Measurements from ENCODE around the gene SPATA9. TPM values are rescaled to one million over a fixed set of nuclear protein-coding genes. Genes with fewer than 3 reads are reported as not detected.

Gene SPATA9
- total RNA-seq, 1 experiment from 2014 or later = 0.55 TPM

DNA sequence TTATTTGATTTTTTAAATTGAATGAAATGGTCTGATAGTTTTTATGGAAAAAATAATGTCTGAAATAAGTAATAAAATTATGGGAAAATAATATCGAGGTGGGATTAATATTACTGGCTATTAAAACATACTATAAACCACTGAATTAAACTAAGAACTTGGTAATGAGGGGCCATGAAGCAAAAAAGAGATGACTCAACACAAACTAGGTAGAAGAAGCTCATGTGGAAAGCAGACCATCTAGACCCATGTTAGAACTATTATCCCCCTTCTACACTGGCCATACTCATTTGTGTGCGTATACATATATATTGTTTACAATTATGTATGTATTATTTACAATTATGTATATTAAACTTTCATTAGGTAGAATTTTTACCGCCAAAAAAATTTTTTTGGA, 71.4 kb downstream of the SPATA9 start:
- CTCF ChIA-PET = no interaction called here

DNA sequence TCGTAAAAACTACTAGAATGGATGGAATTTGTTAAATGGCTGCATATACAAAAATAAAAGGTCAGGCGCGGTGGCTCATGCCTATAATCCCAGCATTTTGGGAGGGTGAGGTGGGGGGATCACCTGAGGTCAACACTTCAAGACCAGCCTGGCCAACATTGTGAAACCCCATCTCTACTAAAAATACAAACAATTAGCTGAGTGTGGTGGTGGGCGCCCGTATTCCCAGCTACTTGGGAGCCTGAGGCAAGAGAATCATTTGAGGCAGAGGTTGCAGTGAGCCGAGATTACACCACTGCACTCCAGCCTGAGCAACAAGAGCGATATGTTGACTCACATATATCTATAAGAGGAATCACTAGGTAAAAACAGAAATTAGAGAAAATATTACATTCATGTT, 72.2 kb downstream of the SPATA9 start:
- Histone ChIP-seq H3K4me2 (no peak overlapping the region), H2AFZ (no peak overlapping the region), H3K27me3 (ENCODE audit: insufficient read depth, low read depth) (no peaks in the 10 kb centered on the region), H3F3A (ENCODE audit: insufficient read depth, low read depth) (no peaks in the 10 kb centered on the region), H3K27ac (no peak overlapping the region), H3K4me3 (no peak overlapping the region), H3K9me3 (ENCODE audit: insufficient read depth, low read depth) (peaks cover 10% of the 10 kb centered on the region; the same call in 1 of the 2 replicates), H3K79me2 (ENCODE audit: low read depth) (no peaks in the 10 kb centered on the region), H3K4me1 (replicated peaks; ENCODE audit: insufficient read depth) (no peaks in the 10 kb centered on the region), H4K20me1 (ENCODE audit: insufficient read depth) (no peaks in the 10 kb centered on the region), H3K9me2 (ENCODE audit: insufficient read depth) (0 out of 2 replicates have a peak, but pooled peaks cover 3% of the 10 kb centered on the region), H3K36me3 (ENCODE audit: low read depth) (no peaks in the 10 kb centered on the region)
- ChIA-PET POLR2A (ENCODE audit: unreplicated experiment) (no interaction called here), CTCF (no interaction called here)
- DNase-seq = no peak
- TF ChIP-seq, protein P1, sequence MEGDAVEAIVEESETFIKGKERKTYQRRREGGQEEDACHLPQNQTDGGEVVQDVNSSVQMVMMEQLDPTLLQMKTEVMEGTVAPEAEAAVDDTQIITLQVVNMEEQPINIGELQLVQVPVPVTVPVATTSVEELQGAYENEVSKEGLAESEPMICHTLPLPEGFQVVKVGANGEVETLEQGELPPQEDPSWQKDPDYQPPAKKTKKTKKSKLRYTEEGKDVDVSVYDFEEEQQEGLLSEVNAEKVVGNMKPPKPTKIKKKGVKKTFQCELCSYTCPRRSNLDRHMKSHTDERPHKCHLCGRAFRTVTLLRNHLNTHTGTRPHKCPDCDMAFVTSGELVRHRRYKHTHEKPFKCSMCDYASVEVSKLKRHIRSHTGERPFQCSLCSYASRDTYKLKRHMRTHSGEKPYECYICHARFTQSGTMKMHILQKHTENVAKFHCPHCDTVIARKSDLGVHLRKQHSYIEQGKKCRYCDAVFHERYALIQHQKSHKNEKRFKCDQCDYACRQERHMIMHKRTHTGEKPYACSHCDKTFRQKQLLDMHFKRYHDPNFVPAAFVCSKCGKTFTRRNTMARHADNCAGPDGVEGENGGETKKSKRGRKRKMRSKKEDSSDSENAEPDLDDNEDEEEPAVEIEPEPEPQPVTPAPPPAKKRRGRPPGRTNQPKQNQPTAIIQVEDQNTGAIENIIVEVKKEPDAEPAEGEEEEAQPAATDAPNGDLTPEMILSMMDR (conservative IDR thresholded peaks at IDR 0.05) = no peak
- TF ChIP-seq EZH2 (IDR thresholded peaks at IDR 0.05; ENCODE audit: low read depth) = no peak
- BruUV-seq (replicated peaks) = no TSS peak
- intact Hi-C loops (cut with micrococcal nuclease; ENCODE audit: unreplicated experiment) = loop anchor here (10.0 kb wide), 1 partner anchor 326 kb away; the partner anchor contains the start of gene MCTP1

More for the DNA sequence above, 71.4 kb downstream of the SPATA9 start:
- Histone ChIP-seq H3K4me2 (no peak overlapping the region), H3K9me2 (ENCODE audit: insufficient read depth) (0 out of 2 replicates have a peak, but pooled peaks cover 3% of the 10 kb centered on the region), H3K79me2 (ENCODE audit: low read depth) (no peaks in the 10 kb centered on the region), H3K27me3 (ENCODE audit: insufficient read depth, low read depth) (no peaks in the 10 kb centered on the region), H3F3A (ENCODE audit: insufficient read depth, low read depth) (no peaks in the 10 kb centered on the region), H2AFZ (no peak overlapping the region), H3K4me3 (no peak overlapping the region), H3K36me3 (ENCODE audit: low read depth) (no peaks in the 10 kb centered on the region), H3K9me3 (ENCODE audit: insufficient read depth, low read depth) (peaks cover 10% of the 10 kb centered on the region; the same call in 1 of the 2 replicates), H3K4me1 (replicated peaks; ENCODE audit: insufficient read depth) (no peaks in the 10 kb centered on the region), H4K20me1 (ENCODE audit: insufficient read depth) (no peaks in the 10 kb centered on the region), H3K27ac (no peak overlapping the region)
- BruUV-seq (replicated peaks) = no TSS peak
- intact Hi-C loops (cut with micrococcal nuclease; ENCODE audit: unreplicated experiment) = loop anchor here (10.0 kb wide), 1 partner anchor 327 kb away; the partner anchor contains the start of gene MCTP1
- no peak for TF ChIP-seq EZH2 (IDR thresholded peaks at IDR 0.05; ENCODE audit: low read depth)
- TF ChIP-seq, protein P1 (conservative IDR thresholded peaks at IDR 0.05) = no peak
- DNase-seq = no peak
- POLR2A ChIA-PET (ENCODE audit: unreplicated experiment) = no interaction called here

DNA sequence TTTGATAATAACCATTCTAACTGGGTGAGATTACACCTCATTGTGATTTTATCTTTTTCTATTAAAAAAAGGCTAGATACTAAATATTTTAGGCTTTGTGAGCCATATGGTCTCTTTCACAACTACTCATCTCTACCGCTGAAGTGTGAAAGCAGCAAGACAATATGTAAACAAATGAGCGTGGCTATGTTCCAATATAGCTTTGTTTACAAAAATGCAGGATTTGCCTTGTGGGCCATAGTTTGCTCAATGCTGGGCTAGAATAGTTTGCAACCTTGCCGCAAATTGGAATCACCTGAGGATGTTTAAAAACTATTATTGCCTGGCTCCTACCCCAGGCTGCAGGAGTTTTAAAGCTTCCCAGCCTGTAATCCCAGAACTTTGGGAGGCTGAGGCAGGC, 73.1 kb downstream of the SPATA9 start:
- Histone ChIP-seq H4K20me1 (ENCODE audit: insufficient read depth) (no peaks in the 10 kb centered on the region), H3K36me3 (ENCODE audit: low read depth) (no peaks in the 10 kb centered on the region), H2AFZ (no peak overlapping the region), H3K9me2 (ENCODE audit: insufficient read depth) (0 out of 2 replicates have a peak, but pooled peaks cover 3% of the 10 kb centered on the region), H3K4me3 (no peak overlapping the region), H3K4me2 (no peak overlapping the region), H3K27me3 (ENCODE audit: insufficient read depth, low read depth) (no peaks in the 10 kb centered on the region), H3K27ac (no peak overlapping the region), H3K9me3 (ENCODE audit: insufficient read depth, low read depth) (peaks cover 6% of the 10 kb centered on the region; the same call in 1 of the 2 replicates), H3K79me2 (ENCODE audit: low read depth) (no peaks in the 10 kb centered on the region), H3K4me1 (replicated peaks; ENCODE audit: insufficient read depth) (no peaks in the 10 kb centered on the region), H3F3A (ENCODE audit: insufficient read depth, low read depth) (no peaks in the 10 kb centered on the region)
- intact Hi-C loops (cut with micrococcal nuclease; ENCODE audit: unreplicated experiment) = loop anchor here (10.0 kb wide), 1 partner anchor 325 kb away; the partner anchor contains the start of gene MCTP1
- no TSS peak for BruUV-seq (replicated peaks)
- ChIA-PET CTCF (no interaction called here), POLR2A (ENCODE audit: unreplicated experiment) (no interaction called here)
- DNase-seq = no peak
- no peak for TF ChIP-seq EZH2 (IDR thresholded peaks at IDR 0.05; ENCODE audit: low read depth)
- TF ChIP-seq, protein P1 (conservative IDR thresholded peaks at IDR 0.05) = no peak

Other genes with a start within 250 kb of the SPATA9 start
- 43.7 and 50.7 TPM in 2 replicates for gene SKIC3, start 128.0 kb downstream of the SPATA9 start, total RNA-seq (2021)
- gene ARSK, start 127.9 kb downstream of the SPATA9 start, total RNA-seq (2021) = 5.2 and 5.8 TPM in 2 replicates
- 0.17 TPM in 1 of 2 replicates, not detected in the other for gene GPR150, start 62.9 kb downstream of the SPATA9 start, total RNA-seq (2021)
- 4.6 and 5.0 TPM in 2 replicates for gene RFESD, start 36.2 kb downstream of the SPATA9 start, total RNA-seq (2021)
- gene RHOBTB3, start 48.3 kb upstream of the SPATA9 start, total RNA-seq (2021) = 87.6 and 99.6 TPM in 2 replicates
- 23.0 and 25.5 TPM in 2 replicates for gene GLRX, start 139.7 kb upstream of the SPATA9 start, total RNA-seq (2021)

Measured in PC-9 (cell line).